SK-N-MC (cell line): ENCODE measurements around the gene EXOC3L1.

Source experiments
- DNase-seq: peaks from one replicate; pipeline ENCODE4 v3.0.0-alpha.2; 2011; ENCODE audit warnings: low read depth, low spot score
- H3K27ac ChIP-seq: fragments of 200-600 bp; sonication (generic); 2 replicates; pipeline ENCODE4 v1.5.1; 2016; ENCODE audit warnings: mixed run types
- H3K36me3 ChIP-seq: fragments of 200-600 bp; sonication (generic); 2 replicates; pipeline ENCODE4 v1.6.1; 2017; ENCODE audit warnings: antibody characterized with exemption, low read length, mixed read lengths; ENCODE audit not compliant: insufficient read depth
- H3K4me3 ChIP-seq: fragments of 200-600 bp; sonication (generic); 2 replicates; pipeline ENCODE4 v1.5.1; 2016
- H3K9ac ChIP-seq: fragments of 200-600 bp; sonication (generic); 2 replicates; pipeline ENCODE4 v1.8.0; 2017; ENCODE audit warnings: mixed run types, mixed read lengths; ENCODE audit not compliant: insufficient read length
- H3K9me3 ChIP-seq: fragments of 200-600 bp; sonication (generic); 2 replicates; pipeline ENCODE4 v1.6.1; 2017; ENCODE audit warnings: low read depth, mild to moderate bottlenecking, antibody characterized with exemption, low read length, moderate library complexity, mixed read lengths
- EZH2 ChIP-seq: fragments of 200-600 bp; sonication (generic); IDR thresholded peaks from one replicate; pipeline ENCODE4 v1.6.1; 2017; ENCODE audit warnings: antibody characterized with exemption
- FOXP2 ChIP-seq: optimal IDR thresholded peaks from 2 replicates; pipeline ENCODE3; 2011; ENCODE audit warnings: mild to moderate bottlenecking, moderate library complexity; ENCODE audit not compliant: insufficient read depth; ENCODE audit errors: extremely low read length, control extremely low read depth
- POLR2AphosphoS5 ChIP-seq: IDR thresholded peaks from 2 replicates; pipeline ENCODE4 v1.6.1; 2012; ENCODE audit warnings: mild to moderate bottlenecking, low read depth, low read length, borderline replicate concordance

The EXOC3L1 gene

GRCh38 chr16:67200491-67200890, 10.6 kb upstream of the EXOC3L1 start:
- Histone ChIP-seq H3K9me3 (no peaks in the 10 kb centered on the region), H3K9ac (no peak overlapping the region), H3K36me3 (peaks cover 6% of the 10 kb centered on the region; the same call in 1 of the 2 replicates), H3K27ac (no peak overlapping the region), H3K4me3 (no peak overlapping the region)
- TF ChIP-seq POLR2AphosphoS5 (no peak), FOXP2 (no peak), EZH2 (no peak)
- DNase-seq, result no peak

GRCh38 chr16:67199808-67200198, 9.9 kb upstream of the EXOC3L1 start:
- no peak for DNase-seq
- Histone ChIP-seq H3K36me3 (peaks cover 12% of the 10 kb centered on the region; the same call in 1 of the 2 replicates), H3K9ac (no peak overlapping the region), H3K27ac (no peak overlapping the region), H3K9me3 (no peaks in the 10 kb centered on the region), H3K4me3 (no peak overlapping the region)
- no peak for TF ChIP-seq POLR2AphosphoS5
- no peak for TF ChIP-seq FOXP2
- TF ChIP-seq EZH2, result no peak

- Histone ChIP-seq H3K9ac (no peak within 1 kb of the TSS), H3K9me3 (no peaks in the 10 kb centered on the region), H3K36me3 (peaks cover 17% of the 10 kb centered on the region; the same call in 1 of the 2 replicates), H3K27ac (no peak within 1 kb of the TSS), H3K4me3 (no peak within 1 kb of the TSS)
- no peak for TF ChIP-seq FOXP2
- TF ChIP-seq POLR2AphosphoS5, result no peak
- no peak for TF ChIP-seq EZH2
- no peak for DNase-seq
Measured at GRCh38 chr16:67199011-67199807, 9.3 kb upstream of the EXOC3L1 start, which contains the start of gene ELMO3. Gene ELMO3 (plus strand): TSS chr16:67199131. CDS start chr16:67199327, 196 bp downstream.

GRCh38 chr16:67198238-67198734, 8.3 kb upstream of the EXOC3L1 start:
- TF ChIP-seq FOXP2, result no peak
- no peak for TF ChIP-seq EZH2
- no peak for TF ChIP-seq POLR2AphosphoS5
- H3K27ac ChIP-seq, result no peak overlapping the region
- H3K9ac ChIP-seq, result no peak overlapping the region
- no peaks in the 10 kb centered on the region for H3K9me3 ChIP-seq
- DNase-seq, result no peak
- no peak overlapping the region for H3K4me3 ChIP-seq
- peaks cover 18% of the 10 kb centered on the region; the same call in 1 of the 2 replicates for H3K36me3 ChIP-seq

GRCh38 chr16:67197704-67198103, 7.8 kb upstream of the EXOC3L1 start:
- H3K9ac ChIP-seq, result no peak overlapping the region
- no peak overlapping the region for H3K27ac ChIP-seq
- peaks cover 18% of the 10 kb centered on the region; the same call in 1 of the 2 replicates for H3K36me3 ChIP-seq
- H3K9me3 ChIP-seq, result no peaks in the 10 kb centered on the region
- DNase-seq, result no peak
- no peak overlapping the region for H3K4me3 ChIP-seq
- TF ChIP-seq FOXP2 (no peak), EZH2 (no peak), POLR2AphosphoS5 (no peak)

- H3K9me3 ChIP-seq, result no peaks in the 10 kb centered on the region
- no peak overlapping the region for H3K9ac ChIP-seq
- H3K36me3 ChIP-seq, result peaks cover 18% of the 10 kb centered on the region; the same call in 1 of the 2 replicates
- no peak for DNase-seq
- TF ChIP-seq EZH2, result no peak
- TF ChIP-seq POLR2AphosphoS5, result no peak
- TF ChIP-seq FOXP2, result no peak
- no peak overlapping the region for H3K4me3 ChIP-seq
- no peak overlapping the region for H3K27ac ChIP-seq
Measured at GRCh38 chr16:67196881-67197280, 6.9 kb upstream of the EXOC3L1 start.

- Histone ChIP-seq H3K27ac (no peak overlapping the region), H3K4me3 (no peak overlapping the region), H3K9ac (no peak overlapping the region), H3K36me3 (peaks cover 18% of the 10 kb centered on the region; the same call in 1 of the 2 replicates), H3K9me3 (no peaks in the 10 kb centered on the region)
- TF ChIP-seq EZH2, result no peak
- TF ChIP-seq POLR2AphosphoS5, result no peak
- no peak for TF ChIP-seq FOXP2
- DNase-seq, result no peak
Measured at GRCh38 chr16:67195676-67196075, 5.7 kb upstream of the EXOC3L1 start.

- Histone ChIP-seq H3K9me3 (no peaks in the 10 kb centered on the region), H3K36me3 (peaks cover 18% of the 10 kb centered on the region; the same call in 1 of the 2 replicates), H3K9ac (no peak overlapping the region), H3K27ac (no peak overlapping the region), H3K4me3 (no peak overlapping the region)
- no peak for DNase-seq
- TF ChIP-seq POLR2AphosphoS5 (no peak), EZH2 (no peak), FOXP2 (no peak)
Measured at GRCh38 chr16:67194260-67194659, 4.3 kb upstream of the EXOC3L1 start.
